GM23338 (cell line): Measurements from ENCODE around the gene NEB. TPM values are rescaled to one million over a fixed set of nuclear protein-coding genes. Genes with fewer than 3 reads are reported as not detected.
A peak's percentile ranks its signal among the peaks of the same experiment; 100 is the strongest.

Source experiments
- ATAC-seq: fragments of 200-7000 bp; cut with Tn5 transposase; 3 replicates; pipeline ENCODE4 v1.9.1; 2020
- DNase-seq: peaks from one replicate; pipeline ENCODE4 v3.0.0-alpha.2; 2015; ENCODE audit warnings: low spot score
- H2AFZ ChIP-seq: fragments of 200-600 bp; sonication (generic); 2 replicates; pipeline ENCODE4 v1.8.0; 2016; ENCODE audit warnings: antibody characterized with exemption, mild to moderate bottlenecking, moderate library complexity
- H3F3A ChIP-seq: fragments of 200-600 bp; sonication (generic); replicated peaks from 2 replicates; pipeline ENCODE4 v1.8.0; 2017; ENCODE audit warnings: antibody characterized with exemption, mixed run types, low read depth
- H3K27ac ChIP-seq: fragments of 200-600 bp; sonication (generic); 2 replicates; pipeline ENCODE4 v1.6.1; 2016; ENCODE audit warnings: low read depth
- H3K27me3 ChIP-seq: fragments of 200-600 bp; sonication (generic); 2 replicates; pipeline ENCODE4 v1.8.0; 2016; ENCODE audit warnings: mild to moderate bottlenecking, mixed run types, moderate library complexity; ENCODE audit not compliant: insufficient read depth
- H3K36me3 ChIP-seq: fragments of 200-600 bp; sonication (generic); 2 replicates; pipeline ENCODE4 v1.8.0; 2016; ENCODE audit warnings: mild to moderate bottlenecking; ENCODE audit not compliant: insufficient read depth
- H3K4me1 ChIP-seq: fragments of 200-600 bp; sonication (generic); 2 replicates; pipeline ENCODE4 v1.8.0; 2016; ENCODE audit warnings: mild to moderate bottlenecking, moderate library complexity; ENCODE audit not compliant: insufficient read depth
- H3K4me2 ChIP-seq: fragments of 200-600 bp; sonication (generic); 2 replicates; pipeline ENCODE4 v1.7.1; 2017; ENCODE audit warnings: mixed run types
- H3K4me3 ChIP-seq: fragments of 200-600 bp; sonication (generic); 2 replicates; pipeline ENCODE4 v1.6.1; 2016; ENCODE audit warnings: mixed run types
- H3K79me2 ChIP-seq: fragments of 200-600 bp; sonication (generic); replicated peaks from 2 replicates; pipeline ENCODE4 v1.8.0; 2017; ENCODE audit warnings: mild to moderate bottlenecking; ENCODE audit not compliant: insufficient read depth
- H3K9me2 ChIP-seq: fragments of 200-600 bp; sonication (generic); 2 replicates; pipeline ENCODE4 v1.8.0; 2017; ENCODE audit not compliant: insufficient read depth
- H4K20me1 ChIP-seq: fragments of 200-600 bp; sonication (generic); replicated peaks from 2 replicates; pipeline ENCODE4 v1.8.0; 2017; ENCODE audit warnings: mild to moderate bottlenecking; ENCODE audit not compliant: insufficient read depth
- H3K27ac Mint-ChIP-seq: 2 replicates; pipeline ENCODE4 v1.8.0; 2020; ENCODE audit warnings: inconsistent platforms, mild to moderate bottlenecking, moderate library complexity, mixed read lengths
- H3K27me3 Mint-ChIP-seq: 3 replicates; pipeline ENCODE4 v1.8.0; 2022; ENCODE audit warnings: low read depth, mild to moderate bottlenecking, moderate library complexity, mixed read lengths, inconsistent platforms; ENCODE audit not compliant: insufficient read depth, poor library complexity
- H3K36me3 Mint-ChIP-seq: 3 replicates; pipeline ENCODE4 v1.8.0; 2021; ENCODE audit warnings: low read depth, mild to moderate bottlenecking, inconsistent platforms, moderate library complexity, mixed read lengths
- H3K4me1 Mint-ChIP-seq: 3 replicates; pipeline ENCODE4 v1.8.0; 2020; ENCODE audit warnings: mild to moderate bottlenecking, inconsistent platforms, mixed read lengths
- H3K4me3 Mint-ChIP-seq: 3 replicates; pipeline ENCODE4 v1.8.0; 2021; ENCODE audit warnings: moderate library complexity, mild to moderate bottlenecking, inconsistent platforms, mixed read lengths
- H3K9me3 Mint-ChIP-seq: 3 replicates; pipeline ENCODE4 v1.8.0; 2020; ENCODE audit warnings: moderate library complexity, mild to moderate bottlenecking, inconsistent platforms, mixed read lengths
- CREB1 ChIP-seq: fragments of 250-450 bp; sonication (Bioruptor Pico); IDR thresholded peaks from 2 replicates; pipeline ENCODE4 v1.5.0; 2020; ENCODE audit warnings: low read depth, mild to moderate bottlenecking, moderate library complexity
- CTCF ChIP-seq, 2 experiments: fragments of 200-600 bp in 1 of 2; sonication (generic) in 1 of 2; conservative IDR thresholded peaks; 2 replicates each; pipeline versions ENCODE4 v1.5.1 to v1.6.1; 2016 to 2017; ENCODE audit warnings: antibody characterized with exemption in 2 of 2, low read depth in 2 of 2, mild to moderate bottlenecking in 2 of 2, moderate library complexity in 1 of 2
- ETS1 ChIP-seq: IDR thresholded peaks from 2 replicates; pipeline ENCODE4 v1.6.1; 2016; ENCODE audit warnings: antibody characterized with exemption
- EZH2phosphoT487 ChIP-seq: fragments of 200-600 bp; sonication (generic); IDR thresholded peaks from one replicate; pipeline ENCODE4 v1.8.1; 2018; ENCODE audit warnings: antibody characterized with exemption; ENCODE audit not compliant: unreplicated experiment
- JUNB ChIP-seq: IDR thresholded peaks from one replicate; pipeline ENCODE4 v1.6.1; 2016; ENCODE audit warnings: antibody characterized with exemption; ENCODE audit not compliant: unreplicated experiment
- NANOG ChIP-seq: IDR thresholded peaks from 2 replicates; pipeline ENCODE4 v1.6.1; 2016; ENCODE audit warnings: antibody characterized with exemption, borderline replicate concordance
- POLR2AphosphoS5 ChIP-seq: IDR thresholded peaks from 2 replicates; pipeline ENCODE4 v1.6.1; 2016; ENCODE audit warnings: antibody characterized with exemption, low read depth
- STAT1 ChIP-seq: IDR thresholded peaks from one replicate; pipeline ENCODE4 v1.6.1; 2016; ENCODE audit warnings: antibody characterized with exemption; ENCODE audit not compliant: unreplicated experiment
- ZNF331 ChIP-seq: fragments of 250-450 bp; sonication (Bioruptor Pico); IDR thresholded peaks from 2 replicates; pipeline ENCODE4 v1.5.0; 2020; ENCODE audit warnings: low read depth, mild to moderate bottlenecking, moderate library complexity
- polyA plus RNA-seq: library from polyadenylated mRNA; unstranded; fragments of >200 nt; fragmentation: Nextera tagmentation; extraction: Ambion mirVana; gene quantifications from 2 replicates; pipeline ENCODE4 v1.2.1, GENCODE V29; 2016
- total RNA-seq: library from RNA; depleted of rRNA; stranded (reverse); fragments of >200 nt; shearing (Covaris generic); gene quantifications from 2 replicates; pipeline ENCODE4 v1.2.3, GENCODE V29; 2014
- TF ChIP-seq, protein P1 (sequence below): fragments of 250-450 bp; sonication (Bioruptor Pico); IDR thresholded peaks from 2 replicates; pipeline ENCODE4 v1.5.0; 2020; ENCODE audit warnings: mild to moderate bottlenecking, moderate library complexity

Gene NEB
- total and polyA plus RNA-seq, 2 experiments from 2014 or later, result 6.2 to 13.7 TPM

DNA sequence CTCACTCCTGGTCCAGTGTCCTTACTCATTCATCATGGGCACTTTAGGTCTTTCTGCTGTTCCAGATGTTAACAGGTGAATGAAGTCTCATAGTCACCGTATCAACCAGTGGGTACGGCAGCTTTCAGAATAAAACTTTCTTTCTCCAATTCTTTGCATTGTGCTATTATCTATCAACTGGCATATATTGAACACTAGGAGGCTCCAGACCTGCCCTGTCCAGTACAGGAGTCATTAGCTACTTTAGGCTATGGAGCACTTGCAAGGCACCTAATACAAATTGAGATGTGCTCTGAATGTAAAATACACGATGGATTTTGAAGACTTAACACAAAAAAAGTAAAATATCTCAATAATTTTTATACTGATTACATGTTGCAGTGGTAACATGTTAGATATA is 43.2 kb upstream of the NEB start:
- Histone ChIP-seq H2AFZ (no peak overlapping the region), H4K20me1 (no peaks in the 10 kb centered on the region), H3K27me3 (no peaks in the 10 kb centered on the region), H3K4me3 (no peak overlapping the region), H3F3A (no peaks in the 10 kb centered on the region), H3K27ac (no peak overlapping the region), H3K79me2 (no peaks in the 10 kb centered on the region), H3K36me3 (0 out of 2 replicates have a peak, but pooled peaks cover 7% of the 10 kb centered on the region), H3K9me2 (0 out of 2 replicates have a peak, but pooled peaks cover 4% of the 10 kb centered on the region), H3K4me1 (no peaks in the 10 kb centered on the region), H3K4me2 (no peak overlapping the region)
- peak; percentile 52 for ATAC-seq
- no peak overlapping the region for H3K4me3 Mint-ChIP-seq
- H3K27ac Mint-ChIP-seq, result no peak overlapping the region
- H3K36me3 Mint-ChIP-seq, result peaks cover 42% of the 10 kb centered on the region
- no peaks in the 10 kb centered on the region for H3K27me3 Mint-ChIP-seq
- 0 out of 3 replicates have a peak, but pooled peaks cover 2% of the 10 kb centered on the region for H3K4me1 Mint-ChIP-seq
- H3K9me3 Mint-ChIP-seq, result peaks cover 7% of the 10 kb centered on the region; the same call in 1 of the 3 replicates
- peak; percentile 14 for DNase-seq
- TF ChIP-seq CTCF (conservative IDR thresholded peaks at IDR 0.05; ENCODE audit: low read depth in 2 of 2) (peak; percentile 45 to 47), ZNF331 (no peak)
- TF ChIP-seq, protein P1, sequence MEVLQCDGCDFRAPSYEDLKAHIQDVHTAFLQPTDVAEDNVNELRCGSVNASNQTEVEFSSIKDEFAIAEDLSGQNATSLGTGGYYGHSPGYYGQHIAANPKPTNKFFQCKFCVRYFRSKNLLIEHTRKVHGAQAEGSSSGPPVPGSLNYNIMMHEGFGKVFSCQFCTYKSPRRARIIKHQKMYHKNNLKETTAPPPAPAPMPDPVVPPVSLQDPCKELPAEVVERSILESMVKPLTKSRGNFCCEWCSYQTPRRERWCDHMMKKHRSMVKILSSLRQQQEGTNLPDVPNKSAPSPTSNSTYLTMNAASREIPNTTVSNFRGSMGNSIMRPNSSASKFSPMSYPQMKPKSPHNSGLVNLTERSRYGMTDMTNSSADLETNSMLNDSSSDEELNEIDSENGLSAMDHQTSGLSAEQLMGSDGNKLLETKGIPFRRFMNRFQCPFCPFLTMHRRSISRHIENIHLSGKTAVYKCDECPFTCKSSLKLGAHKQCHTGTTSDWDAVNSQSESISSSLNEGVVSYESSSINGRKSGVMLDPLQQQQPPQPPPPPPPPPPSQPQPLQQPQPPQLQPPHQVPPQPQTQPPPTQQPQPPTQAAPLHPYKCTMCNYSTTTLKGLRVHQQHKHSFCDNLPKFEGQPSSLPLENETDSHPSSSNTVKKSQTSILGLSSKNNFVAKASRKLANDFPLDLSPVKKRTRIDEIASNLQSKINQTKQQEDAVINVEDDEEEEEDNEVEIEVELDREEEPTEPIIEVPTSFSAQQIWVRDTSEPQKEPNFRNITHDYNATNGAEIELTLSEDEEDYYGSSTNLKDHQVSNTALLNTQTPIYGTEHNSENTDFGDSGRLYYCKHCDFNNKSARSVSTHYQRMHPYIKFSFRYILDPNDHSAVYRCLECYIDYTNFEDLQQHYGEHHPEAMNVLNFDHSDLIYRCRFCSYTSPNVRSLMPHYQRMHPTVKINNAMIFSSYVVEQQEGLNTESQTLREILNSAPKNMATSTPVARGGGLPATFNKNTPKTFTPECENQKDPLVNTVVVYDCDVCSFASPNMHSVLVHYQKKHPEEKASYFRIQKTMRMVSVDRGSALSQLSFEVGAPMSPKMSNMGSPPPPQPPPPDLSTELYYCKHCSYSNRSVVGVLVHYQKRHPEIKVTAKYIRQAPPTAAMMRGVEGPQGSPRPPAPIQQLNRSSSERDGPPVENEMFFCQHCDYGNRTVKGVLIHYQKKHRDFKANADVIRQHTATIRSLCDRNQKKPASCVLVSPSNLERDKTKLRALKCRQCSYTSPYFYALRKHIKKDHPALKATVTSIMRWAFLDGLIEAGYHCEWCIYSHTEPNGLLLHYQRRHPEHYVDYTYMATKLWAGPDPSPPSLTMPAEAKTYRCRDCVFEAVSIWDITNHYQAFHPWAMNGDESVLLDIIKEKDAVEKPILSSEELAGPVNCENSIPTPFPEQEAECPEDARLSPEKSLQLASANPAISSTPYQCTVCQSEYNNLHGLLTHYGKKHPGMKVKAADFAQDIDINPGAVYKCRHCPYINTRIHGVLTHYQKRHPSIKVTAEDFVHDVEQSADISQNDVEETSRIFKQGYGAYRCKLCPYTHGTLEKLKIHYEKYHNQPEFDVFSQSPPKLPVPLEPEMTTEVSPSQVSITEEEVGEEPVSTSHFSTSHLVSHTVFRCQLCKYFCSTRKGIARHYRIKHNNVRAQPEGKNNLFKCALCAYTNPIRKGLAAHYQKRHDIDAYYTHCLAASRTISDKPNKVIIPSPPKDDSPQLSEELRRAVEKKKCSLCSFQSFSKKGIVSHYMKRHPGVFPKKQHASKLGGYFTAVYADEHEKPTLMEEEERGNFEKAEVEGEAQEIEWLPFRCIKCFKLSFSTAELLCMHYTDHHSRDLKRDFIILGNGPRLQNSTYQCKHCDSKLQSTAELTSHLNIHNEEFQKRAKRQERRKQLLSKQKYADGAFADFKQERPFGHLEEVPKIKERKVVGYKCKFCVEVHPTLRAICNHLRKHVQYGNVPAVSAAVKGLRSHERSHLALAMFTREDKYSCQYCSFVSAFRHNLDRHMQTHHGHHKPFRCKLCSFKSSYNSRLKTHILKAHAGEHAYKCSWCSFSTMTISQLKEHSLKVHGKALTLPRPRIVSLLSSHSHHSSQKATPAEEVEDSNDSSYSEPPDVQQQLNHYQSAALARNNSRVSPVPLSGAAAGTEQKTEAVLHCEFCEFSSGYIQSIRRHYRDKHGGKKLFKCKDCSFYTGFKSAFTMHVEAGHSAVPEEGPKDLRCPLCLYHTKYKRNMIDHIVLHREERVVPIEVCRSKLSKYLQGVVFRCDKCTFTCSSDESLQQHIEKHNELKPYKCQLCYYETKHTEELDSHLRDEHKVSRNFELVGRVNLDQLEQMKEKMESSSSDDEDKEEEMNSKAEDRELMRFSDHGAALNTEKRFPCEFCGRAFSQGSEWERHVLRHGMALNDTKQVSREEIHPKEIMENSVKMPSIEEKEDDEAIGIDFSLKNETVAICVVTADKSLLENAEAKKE (CRISPR knock-in tag), result no peak

GRCh38 chr2:151776367-151776766 is 42.1 kb upstream of the NEB start:
- H3K27me3 ChIP-seq, result no peaks in the 10 kb centered on the region
- 0 out of 2 replicates have a peak, but pooled peaks cover 7% of the 10 kb centered on the region for H3K36me3 ChIP-seq
- peaks cover 7% of the 10 kb centered on the region; the same call in 1 of the 3 replicates for H3K9me3 Mint-ChIP-seq
- H3K9me2 ChIP-seq, result peaks cover 5% of the 10 kb centered on the region; the same call in 1 of the 2 replicates
- no peak overlapping the region for H3K4me3 Mint-ChIP-seq
- H3K27ac ChIP-seq, result no peak overlapping the region
- TF ChIP-seq ETS1, result no peak
- TF ChIP-seq NANOG, result no peak
- no peak for TF ChIP-seq JUNB
- no peak for TF ChIP-seq POLR2AphosphoS5
- no peak for TF ChIP-seq EZH2phosphoT487
- no peak for TF ChIP-seq STAT1
- TF ChIP-seq CREB1 (CRISPR knock-in tag), result no peak
- H3K4me1 ChIP-seq, result no peaks in the 10 kb centered on the region
- no peaks in the 10 kb centered on the region for H4K20me1 ChIP-seq
- no peak overlapping the region; the same call in 1 of the 2 replicates for H3K27ac Mint-ChIP-seq
- H3K27me3 Mint-ChIP-seq, result no peaks in the 10 kb centered on the region
- H3K79me2 ChIP-seq, result no peaks in the 10 kb centered on the region
- no peaks in the 10 kb centered on the region for H3F3A ChIP-seq
- H3K4me1 Mint-ChIP-seq, result 0 out of 3 replicates have a peak, but pooled peaks cover 2% of the 10 kb centered on the region
- H3K36me3 Mint-ChIP-seq, result peaks cover 40% of the 10 kb centered on the region
- no peak overlapping the region for H3K4me2 ChIP-seq
- no peak for DNase-seq
- H3K4me3 ChIP-seq, result no peak overlapping the region
- no peak overlapping the region for H2AFZ ChIP-seq
- ATAC-seq, result no peak
